GM12874 (cell line): Measurements from ENCODE around the gene GPR142.

Experiments used
- CTCF ChIP-seq: IDR thresholded peaks from 2 replicates; pipeline ENCODE4 v1.5.1; 2011; ENCODE audit warnings: low read depth, mild to moderate bottlenecking, control low read depth, low read length, moderate library complexity; ENCODE audit not compliant: insufficient read depth

GPR142 gene

GRCh38 chr17:74345433-74346241, 21.7 kb upstream of the GPR142 start:
- no peak for TF ChIP-seq CTCF

GRCh38 chr17:74347646-74348045, 19.7 kb upstream of the GPR142 start:
- no peak for TF ChIP-seq CTCF

- no peak for TF ChIP-seq CTCF
Measured at GRCh38 chr17:74349120-74349519, 18.2 kb upstream of the GPR142 start.

GRCh38 chr17:74350486-74350885, 16.8 kb upstream of the GPR142 start:
- TF ChIP-seq CTCF: no peak

- TF ChIP-seq CTCF: no peak
Measured at GRCh38 chr17:74351552-74352210, 15.6 kb upstream of the GPR142 start.

GRCh38 chr17:74353446-74354060, 13.8 kb upstream of the GPR142 start:
- no peak for TF ChIP-seq CTCF

- peak; percentile 94 for TF ChIP-seq CTCF
Measured at GRCh38 chr17:74354123-74354522, 13.2 kb upstream of the GPR142 start.
